Measurements from ENCODE around the gene FKBP5.

- TF ChIP-seq CTCF (IDR thresholded peaks at IDR 0.05; ENCODE audit: poor library complexity, severe bottlenecking) = no peak
- no peak for TF ChIP-seq POLR2AphosphoS5 (IDR thresholded peaks at IDR 0.05)
- no peak for TF ChIP-seq TAF1 (IDR thresholded peaks at IDR 0.05; ENCODE audit: low read depth)
These were observed 107.9 kb downstream of the FKBP5 start for GRCh38 chr6:35580836-35581235.

Data from neural cell (in vitro differentiated cells).